Thyroid gland (tissue), 4 donors: Measurements from ENCODE around the gene C11orf58. TPM values are rescaled to one million over a fixed set of nuclear protein-coding genes. Genes with fewer than 3 reads are reported as not detected.

Source experiments
- DNase-seq, 2 donors: peaks; one replicate each; pipeline ENCODE4 v3.0.0-alpha.2; 2019
- H3K27ac ChIP-seq, 3 donors: fragments of 200-600 bp; sonication (generic); 1 replicate in 2 of 3; 2 replicates in 1 of 3; pipeline ENCODE4 v1.5.1; 2016 to 2019; ENCODE audit warnings: mild to moderate bottlenecking in 1 of 3, moderate library complexity in 1 of 3
- H3K27me3 ChIP-seq: fragments of 200-600 bp; sonication (generic); one replicate; pipeline ENCODE4 v1.5.1; 2019
- H3K36me3 ChIP-seq, 2 donors: fragments of 200-600 bp; sonication (generic); one replicate each; pipeline ENCODE4 v1.5.1; 2016 to 2019
- H3K4me1 ChIP-seq, 2 donors: fragments of 200-600 bp; sonication (generic); one replicate each; pipeline ENCODE4 v1.5.1; 2017 to 2019
- H3K4me3 ChIP-seq, 3 donors: fragments of 200-600 bp; sonication (generic); replicated peaks in 1 of 3; 1 replicate in 2 of 3; 2 replicates in 1 of 3; pipeline ENCODE4 v1.5.1; 2016; ENCODE audit warnings: mild to moderate bottlenecking in 1 of 3
- H3K9me3 ChIP-seq: fragments of 200-600 bp; sonication (generic); one replicate; pipeline ENCODE4 v1.5.1; 2017
- CTCF ChIP-seq, 6 experiments: fragments of 200-600 bp in 3 of 6; fragments of 450-650 bp in 3 of 6; sonication (generic) in 3 of 6; IDR thresholded peaks; one replicate each; pipeline ENCODE4 v1.5.1; 2016 to 2019; ENCODE audit warnings: antibody characterized with exemption in 6 of 6, mild to moderate bottlenecking in 2 of 6, inconsistent platforms in 1 of 6, moderate library complexity in 1 of 6
- POLR2A ChIP-seq, 2 donors: fragments of 450-650 bp; IDR thresholded peaks; one replicate each; pipeline ENCODE4 v1.6.1; 2017; ENCODE audit warnings: antibody characterized with exemption in 2 of 2, mild to moderate bottlenecking in 2 of 2, moderate library complexity in 1 of 2
- WGBS, 2 donors: methylation state at CpG; one replicate each; pipeline ENCODE4 v1.1.5; 2017; 5-methylcytosine and 5-hydroxymethylcytosine counted together
- intact Hi-C: fragments of 100-400 bp; cut with DNase I; formaldehyde crosslinking; loops from one replicate; pipeline ENCODE4 v1.15.1; 2023
- total RNA-seq, 4 donors: library from RNA; depleted of rRNA; stranded (reverse); fragments of >200 nt; gene quantifications; one replicate each; pipeline ENCODE4 v1.2.3, GENCODE V29; 2016

The C11orf58 gene
- total RNA-seq, 4 donors from 2014 or later = 190 to 280 (median 195) TPM

- H3K36me3 ChIP-seq = peaks cover 2 to 31% of the 10 kb centered on the region in 2 donors
- WGBS, 2 donors = 94 to 95% methylated on average over 5 of the region's 5 CpGs
- H3K27ac ChIP-seq = no peak overlapping the region
- no peaks in the 10 kb centered on the region for H3K9me3 ChIP-seq
- intact Hi-C loops = no loop called here
- no peak overlapping the region for H3K4me3 ChIP-seq
- no peaks in the 10 kb centered on the region for H3K27me3 ChIP-seq
- no peak for DNase-seq
- H3K4me1 ChIP-seq = peaks cover 20 to 35% of the 10 kb centered on the region in 2 donors
- TF ChIP-seq CTCF (IDR thresholded peaks at IDR 0.05) (no peak), POLR2A (IDR thresholded peaks at IDR 0.05) (no peak)
Measured at GRCh38 chr11:16744128-16744725, 5.8 kb downstream of the C11orf58 start.

DNA sequence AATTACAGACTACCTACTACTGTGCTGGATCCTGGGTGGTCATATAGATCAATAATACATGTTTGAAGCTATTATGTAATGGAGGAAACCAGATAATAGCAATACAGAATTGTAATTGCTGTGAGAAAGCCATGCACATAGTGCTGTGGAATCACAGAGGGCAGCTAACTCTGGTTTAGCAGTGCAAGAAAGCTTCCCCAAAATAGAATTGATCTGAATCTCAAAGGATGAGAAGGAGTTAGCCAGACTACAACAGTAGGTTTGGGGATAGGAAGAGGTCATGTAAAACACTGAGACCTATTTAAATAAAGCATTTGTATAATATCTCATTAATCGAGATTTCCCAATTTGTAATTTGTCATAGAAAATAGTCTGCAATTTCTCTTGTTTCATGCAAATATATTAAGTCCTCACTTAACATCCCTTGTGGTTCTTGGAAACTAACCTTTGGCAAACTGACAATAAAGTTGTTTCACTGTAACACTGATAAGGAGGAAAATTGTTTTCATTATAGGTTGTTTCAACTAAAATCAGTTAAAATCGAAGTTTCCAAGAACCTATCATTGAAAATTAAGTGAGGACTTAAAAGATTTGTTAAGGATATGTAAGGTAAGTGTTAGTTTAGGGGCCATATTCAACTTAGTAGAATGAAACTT is 7.6 kb downstream of the C11orf58 start:
- Histone ChIP-seq H3K36me3 (peaks cover 20 to 49% of the 10 kb centered on the region in 2 donors), H3K9me3 (no peaks in the 10 kb centered on the region), H3K27ac (no peak overlapping the region), H3K4me1 (peaks cover 19 to 24% of the 10 kb centered on the region in 2 donors), H3K4me3 (no peak overlapping the region), H3K27me3 (no peaks in the 10 kb centered on the region)
- intact Hi-C loops = no loop called here
- TF ChIP-seq CTCF (IDR thresholded peaks at IDR 0.05) = no peak
- 81 to 89% methylated on average over 2 of the region's 2 CpGs for WGBS, 2 donors
- no peak for DNase-seq

DNA sequence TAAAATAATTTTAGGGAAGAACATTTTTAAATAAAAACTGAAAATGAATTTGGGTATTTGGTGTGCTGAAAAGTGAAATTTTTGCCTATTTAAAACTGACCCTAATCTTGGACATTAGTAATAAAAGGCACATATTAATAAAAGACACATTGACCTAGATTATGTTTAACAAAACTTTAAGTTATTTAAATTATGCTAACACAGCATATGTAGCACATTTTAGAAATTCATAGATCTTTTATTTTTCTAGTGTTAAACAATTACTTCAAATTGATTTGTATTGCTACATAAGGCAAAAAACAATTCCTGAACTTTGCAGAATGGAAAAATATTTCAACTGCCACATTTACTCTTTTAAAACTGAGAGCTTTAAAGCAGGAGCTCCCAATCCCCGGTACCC is 10.6 kb downstream of the C11orf58 start:
- no peaks in the 10 kb centered on the region for H3K27me3 ChIP-seq
- 96 to 100% methylated on average over 1 of the region's 1 CpG for WGBS, 2 donors
- no peaks in the 10 kb centered on the region for H3K9me3 ChIP-seq
- no peak for DNase-seq
- H3K4me1 ChIP-seq = peaks cover 3 to 8% of the 10 kb centered on the region in 2 donors
- TF ChIP-seq POLR2A (IDR thresholded peaks at IDR 0.05) (no peak), CTCF (IDR thresholded peaks at IDR 0.05) (no peak)
- peaks cover 48 to 76% of the 10 kb centered on the region in 2 donors for H3K36me3 ChIP-seq
- H3K4me3 ChIP-seq = no peak overlapping the region
- intact Hi-C loops = no loop called here
- no peak overlapping the region for H3K27ac ChIP-seq

GRCh38 chr11:16749666-16750065 is 11.2 kb downstream of the C11orf58 start:
- TF ChIP-seq CTCF (IDR thresholded peaks at IDR 0.05) = no peak
- no peak for TF ChIP-seq POLR2A (IDR thresholded peaks at IDR 0.05)
- H3K9me3 ChIP-seq = no peaks in the 10 kb centered on the region
- peaks cover 52 to 82% of the 10 kb centered on the region in 2 donors for H3K36me3 ChIP-seq
- no peak for DNase-seq
- 65 to 79% methylated on average over 2 of the region's 2 CpGs for WGBS, 2 donors
- no peaks in the 10 kb centered on the region for H3K27me3 ChIP-seq
- intact Hi-C loops = no loop called here
- no peak overlapping the region for H3K27ac ChIP-seq
- H3K4me3 ChIP-seq = no peak overlapping the region
- peaks cover 2 to 3% of the 10 kb centered on the region in 2 donors for H3K4me1 ChIP-seq

- 100% methylated on average over 1 of the region's 1 CpG for WGBS, 2 donors
- Histone ChIP-seq H3K36me3 (peaks cover 57 to 89% of the 10 kb centered on the region in 2 donors), H3K27me3 (no peaks in the 10 kb centered on the region), H3K9me3 (no peaks in the 10 kb centered on the region), H3K27ac (no peak overlapping the region), H3K4me3 (no peak overlapping the region), H3K4me1 (peaks cover 0 to 1% of the 10 kb centered on the region in 2 donors)
- intact Hi-C loops = no loop called here
- DNase-seq = no peak
- TF ChIP-seq POLR2A (IDR thresholded peaks at IDR 0.05) = no peak
- no peak for TF ChIP-seq CTCF (IDR thresholded peaks at IDR 0.05)
Measured at GRCh38 chr11:16750417-16750816, 12.0 kb downstream of the C11orf58 start.
